H1 (cell line): Measurements from ENCODE around the gene HDAC3. TPM values are rescaled to one million over a fixed set of nuclear protein-coding genes. Genes with fewer than 3 reads are reported as not detected.

Experiments used
- CTCF ChIA-PET: fragments of 300-600 bp; sonication (Branson Sonifier 250); formaldehyde crosslinking; loops from one replicate; lab custom pipeline; 2021; ENCODE audit not compliant: partially characterized antibody; lab: Charles Lee
- POLR2A ChIA-PET: fragments of 300-600 bp; sonication (Branson Sonifier 250); formaldehyde crosslinking; loops from one replicate; lab custom pipeline; 2021; ENCODE audit warnings: inconsistent platforms; ENCODE audit not compliant: partially characterized antibody; lab: Charles Lee
- DNase-seq, 2 experiments: peaks; one replicate each; pipeline versions ENCODE4 v3.0.0 to v3.0.0-alpha.2; 2010 to 2022; ENCODE audit warnings: low spot score in 2 of 2, low read depth in 1 of 2, mixed read lengths in 1 of 2
- FAIRE-seq: peaks from 2 replicates; lab custom pipeline; 2011; peaks lifted over from hg19 to GRCh38; lab: Jason Lieb, UNC
- H2AFZ ChIP-seq: 2 replicates; pipeline ENCODE4 v1.8.1; 2012; ENCODE audit warnings: low read length, inconsistent platforms
- H2AK5ac ChIP-seq: 2 replicates; pipeline ENCODE4 v1.6.1; 2013; ENCODE audit warnings: low read depth, low read length
- H2BK120ac ChIP-seq: replicated peaks from 2 replicates; pipeline ENCODE3; 2013; ENCODE audit warnings: low read depth, low read length, inconsistent platforms
- H2BK12ac ChIP-seq: 2 replicates; pipeline ENCODE4 v1.6.1; 2013; ENCODE audit warnings: low read depth, low read length
- H2BK15ac ChIP-seq: 2 replicates; pipeline ENCODE4 v1.6.1; 2013; ENCODE audit warnings: low read length
- H2BK20ac ChIP-seq: 2 replicates; pipeline ENCODE4 v1.6.1; 2013; ENCODE audit warnings: low read length
- H2BK5ac ChIP-seq: 2 replicates; pipeline ENCODE4 v1.6.1; 2013; ENCODE audit warnings: low read depth, low read length
- H3K14ac ChIP-seq: 2 replicates; pipeline ENCODE4 v1.6.1; 2013; ENCODE audit warnings: inconsistent platforms; ENCODE audit not compliant: insufficient read length
- H3K18ac ChIP-seq: 2 replicates; pipeline ENCODE4 v1.6.1; 2013; ENCODE audit warnings: low read length; ENCODE audit errors: extremely low read depth
- H3K23ac ChIP-seq: 2 replicates; pipeline ENCODE4 v1.6.1; 2013; ENCODE audit warnings: inconsistent platforms; ENCODE audit not compliant: insufficient read length
- H3K23me2 ChIP-seq: 2 replicates; pipeline ENCODE4 v1.6.1; 2013; ENCODE audit warnings: low read depth, low read length
- H3K27ac ChIP-seq: 2 replicates; pipeline ENCODE4 v1.6.1; 2011; ENCODE audit warnings: low read depth, low read length, inconsistent platforms
- H3K27me3 ChIP-seq, 4 experiments: replicated peaks in 1 of 4; 1 replicate in 1 of 4; 2 replicates in 3 of 4; pipeline versions ENCODE4 v1.6.1 to v1.8.1; 2011 to 2013; ENCODE audit warnings: low read length in 3 of 4, mild to moderate bottlenecking in 3 of 4, inconsistent platforms in 2 of 4, mixed read lengths in 2 of 4, moderate library complexity in 1 of 4; ENCODE audit not compliant: control insufficient read depth in 3 of 4, insufficient read depth in 3 of 4; ENCODE audit errors: extremely low read depth in 1 of 4
- H3K36me3 ChIP-seq, 4 experiments: 2 replicates each; pipeline versions ENCODE4 v1.6.1 to v1.8.1; 2011 to 2013; ENCODE audit warnings: mild to moderate bottlenecking in 4 of 4, low read length in 3 of 4, moderate library complexity in 2 of 4, control low read depth in 1 of 4, inconsistent platforms in 1 of 4; ENCODE audit not compliant: insufficient read depth in 4 of 4, control insufficient read depth in 2 of 4
- H3K4ac ChIP-seq: replicated peaks from 2 replicates; pipeline ENCODE3; 2013; ENCODE audit warnings: low read length, low read depth, mixed read lengths, inconsistent platforms; ENCODE audit not compliant: insufficient read length
- H3K4me1 ChIP-seq, 4 experiments: replicated peaks in 1 of 4; 1 replicate in 1 of 4; 2 replicates in 3 of 4; pipeline versions ENCODE4 v1.6.1 to v1.8.1; 2011 to 2013; ENCODE audit warnings: low read length in 3 of 4, inconsistent platforms in 2 of 4, mixed read lengths in 1 of 4; ENCODE audit not compliant: insufficient read depth in 4 of 4, control insufficient read depth in 3 of 4
- H3K4me2 ChIP-seq, 2 experiments: 2 replicates each; pipeline versions ENCODE4 v1.6.1 to v1.8.1; 2011 to 2013; ENCODE audit warnings: low read depth in 2 of 2, low read length in 2 of 2, control low read depth in 1 of 2, inconsistent platforms in 1 of 2, mild to moderate bottlenecking in 1 of 2; ENCODE audit not compliant: insufficient read depth in 1 of 2
- H3K4me3 ChIP-seq, 4 experiments: fragments of 200-600, 300-600 bp in 1 of 4; sonication (generic), shearing (Covaris generic), sonication (Bioruptor Twin) in 1 of 4; 2 replicates each; pipeline versions ENCODE4 v1.5.1 to v1.8.1; 2011 to 2016; ENCODE audit warnings: low read length in 4 of 4, low read depth in 3 of 4, control low read depth in 2 of 4, inconsistent platforms in 2 of 4, mild to moderate bottlenecking in 2 of 4, mixed read lengths in 1 of 4, moderate library complexity in 1 of 4; ENCODE audit not compliant: insufficient read depth in 2 of 4; ENCODE audit errors: extremely low read depth in 1 of 4
- H3K56ac ChIP-seq: replicated peaks from 2 replicates; pipeline ENCODE3; 2013; ENCODE audit warnings: low read depth, mild to moderate bottlenecking, mixed read lengths, low read length, inconsistent platforms; ENCODE audit not compliant: insufficient read length
- H3K79me1 ChIP-seq: 2 replicates; pipeline ENCODE4 v1.6.1; 2013; ENCODE audit warnings: low read depth, low read length, control low read depth
- H3K79me2 ChIP-seq, 2 experiments: 2 replicates each; pipeline versions ENCODE4 v1.6.1 to v1.8.1; 2012 to 2013; ENCODE audit warnings: low read length in 2 of 2, mild to moderate bottlenecking in 2 of 2, inconsistent platforms in 1 of 2; ENCODE audit not compliant: insufficient read depth in 2 of 2, control insufficient read depth in 1 of 2
- H3K9ac ChIP-seq, 4 experiments: replicated peaks in 1 of 4; 1 replicate in 1 of 4; 2 replicates in 3 of 4; pipeline versions ENCODE4 v1.6.1 to v1.8.1; 2011 to 2013; ENCODE audit warnings: low read depth in 3 of 4, low read length in 3 of 4, control low read depth in 2 of 4, mild to moderate bottlenecking in 2 of 4, moderate library complexity in 2 of 4, inconsistent platforms in 1 of 4; ENCODE audit errors: extremely low read depth in 1 of 4
- H3K9me3 ChIP-seq, 2 experiments: 2 replicates each; pipeline versions ENCODE4 v1.6.1 to v1.8.1; 2012 to 2013; ENCODE audit warnings: mild to moderate bottlenecking in 2 of 2, moderate library complexity in 2 of 2, control low read depth in 1 of 2, inconsistent platforms in 1 of 2, low read depth in 1 of 2, low read length in 1 of 2, mixed read lengths in 1 of 2; ENCODE audit not compliant: insufficient read depth in 2 of 2
- H4K20me1 ChIP-seq, 2 experiments: replicated peaks in 1 of 2; 2 replicates each; pipeline versions ENCODE3 to v1.8.1; 2011 to 2013; ENCODE audit warnings: inconsistent platforms in 2 of 2, low read length in 2 of 2, mild to moderate bottlenecking in 1 of 2; ENCODE audit not compliant: insufficient read depth in 2 of 2, control insufficient read depth in 1 of 2
- H4K5ac ChIP-seq: 2 replicates; pipeline ENCODE4 v1.6.1; 2013; ENCODE audit warnings: low read length, low read depth, mixed read lengths, inconsistent platforms; ENCODE audit not compliant: insufficient read length
- H4K8ac ChIP-seq: 2 replicates; pipeline ENCODE4 v1.8.0; 2013; ENCODE audit warnings: mild to moderate bottlenecking, moderate library complexity, low read length, inconsistent platforms; ENCODE audit not compliant: insufficient read depth; ENCODE audit errors: extremely low read depth
- H4K91ac ChIP-seq: replicated peaks from 2 replicates; pipeline ENCODE3; 2013; ENCODE audit warnings: low read length, mixed read lengths, inconsistent platforms; ENCODE audit not compliant: insufficient read length
- BRCA1 ChIP-seq: IDR thresholded peaks from 2 replicates; pipeline ENCODE4 v1.6.1; 2012; ENCODE audit warnings: low read depth, low read length, improper control_type of control experiment
- CREB1 ChIP-seq: IDR thresholded peaks from 2 replicates; pipeline ENCODE4 v1.6.1; 2012; ENCODE audit warnings: inconsistent platforms
- HDAC2 ChIP-seq, 2 experiments: fragments of 300-600 bp in 1 of 2; sonication (generic) in 1 of 2; IDR thresholded peaks; 2 replicates each; pipeline ENCODE4 v1.6.1; 2011 to 2012; ENCODE audit warnings: low read depth in 2 of 2, low read length in 2 of 2, mild to moderate bottlenecking in 2 of 2, moderate library complexity in 2 of 2, borderline replicate concordance in 1 of 2, inconsistent platforms in 1 of 2
- RAD21 ChIP-seq, 2 experiments: IDR thresholded peaks in 1 of 2; conservative IDR thresholded peaks in 1 of 2; 2 replicates each; pipeline ENCODE4 v1.6.1; 2011; ENCODE audit warnings: low read depth in 2 of 2, low read length in 2 of 2, improper control_type of control experiment in 1 of 2, inconsistent platforms in 1 of 2, mild to moderate bottlenecking in 1 of 2, moderate library complexity in 1 of 2
- SP2 ChIP-seq: IDR thresholded peaks from 2 replicates; pipeline ENCODE4 v1.6.1; 2012; ENCODE audit warnings: mild to moderate bottlenecking, low read length, inconsistent platforms
- WGBS, 2 experiments: shearing (Covaris generic) in 1 of 2; methylation state at CpG; one replicate each; pipeline versions ENCODE4 v1.1.6 to v1.1.7; 2013 to 2015; ENCODE audit warnings: low lambda C conversion rate in 2 of 2, mixed read lengths in 2 of 2, inconsistent platforms in 1 of 2, low coverage in 1 of 2, missing lambda C conversion rate in 1 of 2; ENCODE audit not compliant: insufficient replicate concordance in 2 of 2, insufficient coverage in 1 of 2, insufficient read length in 1 of 2; ENCODE audit errors: extremely low coverage in 1 of 2, missing lambda C conversion rate in 1 of 2; 5-methylcytosine and 5-hydroxymethylcytosine counted together
- polyA plus RNA-seq, 7 experiments: library from polyadenylated mRNA; depleted of rRNA in 3 of 7; stranded (reverse) in 5 of 7; unstranded in 2 of 7; fragments of >200 nt in 5 of 7; fragments of 200-250 nt in 2 of 7; gene quantifications; 1 replicate in 5 of 7; 2 replicates in 1 of 7; 4 replicates in 1 of 7; pipeline versions ENCODE4 v1.2.1 to v1.2.3, GENCODE V29; 2011 to 2013; ENCODE audit warnings: missing spikeins in 2 of 7, mixed read lengths in 2 of 7
- total RNA-seq: library from RNA; stranded (reverse); fragmentation: NEBNext Ultra II Directional; extraction: Animal tissue kit (Norgen Biotek cat#: 25700); gene quantifications from 2 replicates; pipeline ENCODE4 v1.2.1, GENCODE V29; 2021
- TF ChIP-seq, protein P1 (sequence below): IDR thresholded peaks from 2 replicates; pipeline ENCODE4 v1.6.1; 2012; ENCODE audit warnings: inconsistent platforms
- TF ChIP-seq, protein P2 (sequence below), 3 experiments: IDR thresholded peaks; 1 replicate in 2 of 3; 2 replicates in 1 of 3; pipeline versions ENCODE4 v1.5.1 to v1.6.1; 2011; ENCODE audit warnings: low read length in 3 of 3, mild to moderate bottlenecking in 3 of 3, inconsistent platforms in 2 of 3, low read depth in 1 of 3, moderate library complexity in 1 of 3; ENCODE audit not compliant: insufficient read depth in 1 of 3; ENCODE audit errors: control extremely low read depth in 1 of 3
- TF ChIP-seq, protein P3 (sequence below): IDR thresholded peaks from 2 replicates; pipeline ENCODE4 v1.6.1; 2012; ENCODE audit warnings: inconsistent platforms

HDAC3 gene
- total and polyA plus RNA-seq, 2 of the 8 experiments (the other 6 are each of a cell fraction or from before 2014, with no cell fraction given), result 99.0 to 120 TPM

DNA sequence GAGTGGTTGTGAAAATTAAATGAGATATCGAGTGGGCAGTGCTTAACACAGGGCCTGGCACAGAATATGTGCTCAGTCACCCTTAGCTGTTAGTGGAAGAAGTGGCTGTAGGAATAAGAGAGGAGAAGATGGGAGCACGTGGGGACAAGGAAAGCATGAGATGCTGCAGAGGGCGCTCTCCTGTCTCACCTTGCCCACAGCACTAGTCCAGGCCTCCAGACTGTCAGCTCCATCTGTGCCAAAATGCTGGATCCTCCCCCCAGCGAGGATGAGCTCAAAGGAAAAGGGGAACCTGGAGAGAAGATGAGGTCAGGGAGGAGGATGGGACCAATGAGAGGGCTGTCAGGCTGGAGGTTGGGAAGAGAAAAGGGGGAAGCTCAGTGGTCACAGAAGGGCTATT is 32.9 kb upstream of the HDAC3 start:
- Histone ChIP-seq H2BK5ac (no peak overlapping the region), H3K23me2 (no peaks in the 10 kb centered on the region), H3K23ac (no peak overlapping the region), H3K27ac (no peak overlapping the region), H3K9ac (no peak overlapping the region), H2BK15ac (no peak overlapping the region), H2AK5ac (no peak overlapping the region), H3K4me2 (no peak overlapping the region), H3K4me3 (no peak overlapping the region), H3K36me3 (peaks cover 9 to 20% (median 11%) of the 10 kb centered on the region in 4 experiments; a peak in 6 of 8 replicates), H2BK120ac (no peak overlapping the region), H3K18ac (no peak overlapping the region), H4K91ac (no peak overlapping the region), H3K79me1 (no peaks in the 10 kb centered on the region), H3K56ac (no peak overlapping the region), H4K5ac (no peak overlapping the region), H2BK12ac (no peak overlapping the region), H3K14ac (no peak overlapping the region), H2BK20ac (no peak overlapping the region), H2AFZ (no peak overlapping the region), H3K4ac (no peak overlapping the region), H3K4me1 (peaks cover 2 to 10% (median 4%) of the 10 kb centered on the region in 4 experiments; a peak in 5 of 7 replicates), H4K20me1 (peaks cover 0 to 6% of the 10 kb centered on the region in 2 experiments), H3K27me3 (no peaks in the 10 kb centered on the region), H4K8ac (no peak overlapping the region), H3K9me3 (no peaks in the 10 kb centered on the region), H3K79me2 (no peaks in the 10 kb centered on the region)
- FAIRE-seq, result no peak
- CTCF ChIA-PET, result interaction anchor here (0.7 to 11.0 kb wide), 52 partner anchors 9 to 458 kb away, joined by 3 to 137 read pairs (median 4); partner anchors contain the start of genes ARAP3, PCDH1, PCDH12 and RNF14
- POLR2A ChIA-PET, result interaction anchor here (0.8 to 3.6 kb wide), 7 partner anchors 10 to 209 kb away, joined by 3 to 18 read pairs (median 4); partner anchors contain the start of genes ARAP3 and PCDH1
- TF ChIP-seq CREB1, result no peak
- TF ChIP-seq RAD21 (IDR thresholded peaks at IDR 0.05 in 1 of 2, conservative IDR thresholded peaks at IDR 0.05 in 1 of 2; ENCODE audit: low read depth in 2 of 2, low read length in 2 of 2), result peak; percentile 16 to 40; a peak in 2 of 4 replicates
- TF ChIP-seq HDAC2 (IDR thresholded peaks at IDR 0.05; ENCODE audit: borderline replicate concordance in 1 of 2, low read depth in 2 of 2, low read length in 2 of 2), result no peak
- TF ChIP-seq, protein P1, sequence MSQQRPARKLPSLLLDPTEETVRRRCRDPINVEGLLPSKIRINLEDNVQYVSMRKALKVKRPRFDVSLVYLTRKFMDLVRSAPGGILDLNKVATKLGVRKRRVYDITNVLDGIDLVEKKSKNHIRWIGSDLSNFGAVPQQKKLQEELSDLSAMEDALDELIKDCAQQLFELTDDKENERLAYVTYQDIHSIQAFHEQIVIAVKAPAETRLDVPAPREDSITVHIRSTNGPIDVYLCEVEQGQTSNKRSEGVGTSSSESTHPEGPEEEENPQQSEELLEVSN, result no peak
- TF ChIP-seq, protein P2, sequence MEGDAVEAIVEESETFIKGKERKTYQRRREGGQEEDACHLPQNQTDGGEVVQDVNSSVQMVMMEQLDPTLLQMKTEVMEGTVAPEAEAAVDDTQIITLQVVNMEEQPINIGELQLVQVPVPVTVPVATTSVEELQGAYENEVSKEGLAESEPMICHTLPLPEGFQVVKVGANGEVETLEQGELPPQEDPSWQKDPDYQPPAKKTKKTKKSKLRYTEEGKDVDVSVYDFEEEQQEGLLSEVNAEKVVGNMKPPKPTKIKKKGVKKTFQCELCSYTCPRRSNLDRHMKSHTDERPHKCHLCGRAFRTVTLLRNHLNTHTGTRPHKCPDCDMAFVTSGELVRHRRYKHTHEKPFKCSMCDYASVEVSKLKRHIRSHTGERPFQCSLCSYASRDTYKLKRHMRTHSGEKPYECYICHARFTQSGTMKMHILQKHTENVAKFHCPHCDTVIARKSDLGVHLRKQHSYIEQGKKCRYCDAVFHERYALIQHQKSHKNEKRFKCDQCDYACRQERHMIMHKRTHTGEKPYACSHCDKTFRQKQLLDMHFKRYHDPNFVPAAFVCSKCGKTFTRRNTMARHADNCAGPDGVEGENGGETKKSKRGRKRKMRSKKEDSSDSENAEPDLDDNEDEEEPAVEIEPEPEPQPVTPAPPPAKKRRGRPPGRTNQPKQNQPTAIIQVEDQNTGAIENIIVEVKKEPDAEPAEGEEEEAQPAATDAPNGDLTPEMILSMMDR (IDR thresholded peaks at IDR 0.05; ENCODE audit: control extremely low read depth in 1 of 3, insufficient read depth in 1 of 3, low read depth in 1 of 3, low read length in 3 of 3), result peak; percentile 48 to 61 (median 57)
- no peak for TF ChIP-seq BRCA1
- TF ChIP-seq SP2, result no peak
- TF ChIP-seq, protein P3, sequence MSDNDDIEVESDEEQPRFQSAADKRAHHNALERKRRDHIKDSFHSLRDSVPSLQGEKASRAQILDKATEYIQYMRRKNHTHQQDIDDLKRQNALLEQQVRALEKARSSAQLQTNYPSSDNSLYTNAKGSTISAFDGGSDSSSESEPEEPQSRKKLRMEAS, result peak; percentile 37; the same call in 1 of the 2 replicates
- DNase-seq, result no peak
- 70% methylated on average over 4 of the region's 4 CpGs; no CpG with 5 or more reads in 1 of the 2 experiments for WGBS, 2 experiments
